ENCODE data around the gene DUOX2.
A peak's percentile ranks its signal among the peaks of the same experiment; 100 is the strongest.
"Not testable (repeated sequence)": the region's sequence is repeated elsewhere in the genome, so short reads cannot be mapped to it uniquely, and the experiment has no call there.

DUOX2 gene

DNA sequence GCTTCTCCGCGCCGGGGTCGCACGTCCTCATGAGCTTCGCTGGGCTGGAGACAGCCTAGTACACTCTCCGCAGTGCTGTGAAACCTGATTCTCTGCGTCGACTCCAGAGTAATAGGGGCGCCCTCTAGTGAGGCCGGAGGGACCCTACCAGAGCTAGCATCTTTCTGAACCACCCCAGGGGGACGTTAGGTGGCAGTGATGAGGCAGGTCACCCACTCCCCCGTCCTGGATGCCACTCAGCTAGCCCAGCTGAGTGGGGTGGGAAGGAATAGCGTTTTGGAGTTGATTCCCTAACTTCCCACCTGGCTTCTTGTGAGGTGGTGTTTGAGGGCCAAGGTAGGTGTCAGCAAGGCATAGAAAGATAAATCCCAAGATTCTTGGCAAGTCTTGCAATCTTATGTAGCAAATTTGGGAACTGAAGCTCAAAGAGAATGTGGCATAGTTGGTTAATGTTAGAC, 4.2 kb upstream of the DUOX2 start:
- DNase-seq: peak; percentile 82

DNA sequence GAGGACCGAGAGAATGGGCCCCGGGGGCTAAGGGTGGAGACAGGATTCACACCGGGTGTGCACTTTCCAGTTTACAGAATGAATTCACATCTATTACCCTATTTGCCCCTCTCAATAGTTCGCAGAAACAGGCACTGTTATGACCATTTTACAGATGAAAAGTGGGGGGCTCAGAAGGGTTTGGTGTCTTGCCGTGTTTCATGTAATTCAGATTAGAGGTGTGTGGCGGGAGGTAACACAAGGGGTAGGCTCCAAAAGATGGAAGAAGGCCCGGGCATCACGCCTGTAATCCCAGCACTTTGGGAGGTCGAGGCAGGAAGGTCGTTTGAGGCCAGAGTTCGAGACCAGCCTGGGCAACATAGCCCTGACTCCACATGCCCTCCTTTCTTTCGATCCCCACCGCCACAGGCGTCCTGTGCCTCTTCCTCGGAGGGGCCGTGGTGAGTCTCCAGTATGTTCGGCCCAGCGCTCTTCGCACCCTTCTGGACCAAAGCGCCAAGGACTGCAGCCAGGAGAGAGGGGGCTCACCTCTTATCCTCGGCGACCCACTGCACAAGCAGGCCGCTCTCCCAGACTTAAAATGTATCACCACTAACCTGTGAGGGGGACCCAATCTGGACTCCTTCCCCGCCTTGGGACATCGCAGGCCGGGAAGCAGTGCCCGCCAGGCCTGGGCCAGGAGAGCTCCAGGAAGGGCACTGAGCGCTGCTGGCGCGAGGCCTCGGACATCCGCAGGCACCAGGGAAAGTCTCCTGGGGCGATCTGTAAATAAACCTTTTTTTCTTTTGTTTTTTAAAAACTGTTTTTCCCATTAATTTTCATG, 3.5 kb upstream of the DUOX2 start:
- DNase-seq: no peak

DNA sequence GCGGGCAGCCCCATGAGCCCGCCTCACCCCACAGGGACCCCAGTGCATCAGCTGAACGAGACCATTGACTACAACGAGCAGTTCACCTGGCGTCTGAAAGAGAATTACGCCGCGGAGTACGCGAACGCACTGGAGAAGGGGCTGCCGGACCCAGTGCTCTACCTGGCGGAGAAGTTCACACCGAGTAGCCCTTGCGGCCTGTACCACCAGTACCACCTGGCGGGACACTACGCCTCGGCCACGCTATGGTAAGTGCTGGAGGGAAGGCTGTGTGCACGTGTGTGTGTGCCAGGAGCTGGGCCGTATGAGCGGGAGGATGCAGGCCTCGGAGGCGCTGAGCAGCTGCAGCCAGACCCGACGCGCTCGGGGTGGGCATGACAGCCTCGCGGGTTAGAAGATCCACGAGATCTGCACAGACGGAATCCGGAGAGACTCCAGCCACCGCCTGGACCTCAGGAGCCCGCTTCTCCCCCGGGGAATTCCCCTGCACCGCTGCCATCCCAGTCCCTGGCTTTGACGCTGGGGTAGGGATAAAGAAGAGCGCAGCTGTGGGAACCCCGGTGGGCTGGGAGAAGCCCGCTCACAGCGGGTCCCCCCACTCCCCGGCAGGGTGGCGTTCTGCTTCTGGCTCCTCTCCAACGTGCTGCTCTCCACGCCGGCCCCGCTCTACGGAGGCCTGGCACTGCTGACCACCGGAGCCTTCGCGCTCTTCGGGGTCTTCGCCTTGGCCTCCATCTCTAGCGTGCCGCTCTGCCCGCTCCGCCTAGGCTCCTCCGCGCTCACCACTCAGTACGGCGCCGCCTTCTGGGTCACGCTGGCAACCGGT, 2.7 kb upstream of the DUOX2 start:
- DNase-seq: no peak

DNA sequence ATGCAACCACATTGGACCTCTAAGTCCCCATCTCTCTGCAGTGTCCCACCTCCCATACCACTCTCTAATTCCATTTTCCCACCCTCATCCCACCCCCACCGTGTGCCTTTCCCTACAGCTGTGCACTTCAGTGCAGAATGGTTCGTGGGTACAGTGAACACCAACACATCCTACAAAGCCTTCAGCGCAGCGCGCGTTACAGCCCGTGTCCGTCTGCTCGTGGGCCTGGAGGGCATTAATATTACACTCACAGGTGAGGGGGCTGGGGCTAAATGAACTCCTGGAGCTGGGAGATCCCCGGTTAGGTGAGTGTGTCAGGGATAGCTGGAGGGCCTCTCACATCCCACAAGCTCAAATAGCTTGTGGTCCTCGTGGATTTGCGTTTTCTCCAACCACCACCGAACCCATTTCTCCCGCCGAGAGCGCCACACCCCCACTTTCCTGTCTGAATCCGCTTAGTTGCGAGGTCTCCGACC, 2.1 kb upstream of the DUOX2 start:
- no peak for DNase-seq

DNA sequence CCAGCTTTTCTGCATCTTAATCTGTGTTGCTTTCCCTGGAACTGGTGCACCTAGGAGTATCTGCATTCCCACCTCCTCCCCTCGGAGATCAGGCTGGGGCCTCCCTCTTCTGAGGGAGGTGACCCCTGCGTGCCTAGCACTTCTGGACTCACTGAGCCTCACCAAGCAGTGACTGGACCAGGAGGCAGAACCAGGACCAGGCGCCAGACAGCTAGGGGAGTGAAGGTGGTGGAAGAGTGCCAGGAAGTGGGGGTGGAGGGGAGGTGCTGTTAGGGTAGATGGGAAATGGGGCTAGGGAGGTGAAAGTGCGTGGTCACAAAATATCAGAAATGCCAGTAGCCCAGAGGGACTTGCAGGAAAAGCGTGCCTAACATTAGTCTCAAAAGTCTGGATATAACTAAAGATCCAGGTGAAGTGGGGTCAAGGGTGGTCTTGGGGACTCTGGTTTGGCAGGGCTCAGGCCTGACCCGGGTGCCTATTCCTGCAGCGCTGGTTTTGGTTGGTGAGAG, 1.4 kb upstream of the DUOX2 start:
- DNase-seq: no peak

DNA sequence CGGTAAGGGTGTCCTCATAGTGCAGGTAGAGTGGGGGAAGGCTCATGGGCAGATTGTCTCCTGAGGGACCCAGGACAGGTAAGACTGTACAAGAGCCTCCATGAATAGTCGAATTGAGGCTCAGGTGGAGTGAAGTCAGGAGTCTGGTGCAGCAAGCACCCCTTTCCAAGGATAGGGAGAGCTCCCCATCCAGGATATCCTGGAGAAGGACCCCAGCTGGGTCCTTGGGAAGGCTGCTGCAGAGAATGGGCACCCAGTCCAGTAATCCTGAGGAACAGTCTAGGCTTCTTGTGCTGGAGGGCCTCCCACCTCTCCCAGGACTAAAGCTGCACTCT, 746 bp upstream of the DUOX2 start:
- no peak for DNase-seq

DNA sequence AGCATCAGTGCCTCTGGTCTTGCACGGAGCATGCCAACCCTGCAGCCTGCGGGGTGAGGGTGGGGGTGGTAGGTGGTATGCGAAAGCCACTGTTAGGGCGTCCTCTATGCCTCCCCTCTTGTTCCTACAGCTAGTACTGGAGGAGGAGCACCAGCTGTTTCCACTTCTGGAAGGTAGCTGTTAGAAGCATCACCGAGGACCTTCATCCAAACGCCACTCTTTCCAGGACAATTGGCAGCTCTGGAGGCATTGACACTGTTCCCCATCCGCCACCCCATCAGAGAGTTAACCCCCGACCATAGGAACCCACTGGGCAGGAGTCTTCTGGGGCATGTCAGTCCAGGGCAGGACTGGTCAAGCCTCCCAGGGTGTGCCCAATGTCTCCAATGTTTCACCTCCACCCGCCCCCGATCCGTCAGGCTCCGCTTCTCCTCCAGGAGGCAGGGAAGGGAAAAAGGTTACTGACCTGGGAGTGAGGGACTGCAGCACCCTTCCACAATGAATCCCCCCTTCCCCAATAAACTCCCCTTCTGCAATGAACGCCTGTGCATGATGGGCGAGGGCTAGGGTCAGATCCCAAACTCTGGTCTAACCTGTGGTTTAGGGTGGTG, 487 bp downstream of the DUOX2 start:
- no peak for DNase-seq

DNA sequence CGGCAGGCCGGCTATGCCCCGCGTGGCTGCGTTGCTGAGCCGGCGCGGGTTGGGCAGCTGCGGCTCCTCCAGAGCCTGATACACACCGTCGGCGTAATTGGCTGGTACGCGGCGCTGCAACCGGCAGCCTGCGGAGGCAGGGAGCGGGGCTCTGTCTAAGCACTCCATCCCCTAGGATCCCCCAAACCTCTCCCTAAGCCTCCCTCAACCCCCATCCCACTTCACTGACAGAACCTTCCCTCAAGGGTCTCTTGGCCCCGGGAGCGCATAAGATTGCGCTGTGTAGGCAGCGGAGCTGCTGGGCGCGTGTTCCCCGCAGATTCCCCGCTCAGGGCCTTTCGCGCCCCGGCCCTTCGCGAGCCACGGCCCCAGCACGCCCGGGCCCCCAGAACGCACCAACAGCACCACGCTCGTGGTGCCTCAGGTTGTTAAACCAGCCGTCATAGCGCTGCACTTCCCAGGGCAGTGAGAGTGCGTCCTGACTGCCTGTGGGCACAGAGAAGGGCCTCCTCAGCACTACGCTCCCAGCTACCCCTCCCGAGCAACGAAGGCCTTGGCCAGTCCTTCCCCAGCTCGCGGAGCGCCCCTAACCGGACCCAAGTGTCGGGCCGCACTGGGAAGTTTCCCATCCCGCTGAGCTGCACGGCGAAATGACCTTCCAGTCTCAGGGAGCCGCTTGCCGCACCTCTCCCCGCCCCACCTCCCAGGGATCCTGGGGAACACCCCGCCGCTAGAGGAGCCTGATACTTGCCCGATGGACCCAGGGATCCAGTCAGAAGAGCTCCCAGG, 1.2 kb downstream of the DUOX2 start:
- DNase-seq: no peak

DNA sequence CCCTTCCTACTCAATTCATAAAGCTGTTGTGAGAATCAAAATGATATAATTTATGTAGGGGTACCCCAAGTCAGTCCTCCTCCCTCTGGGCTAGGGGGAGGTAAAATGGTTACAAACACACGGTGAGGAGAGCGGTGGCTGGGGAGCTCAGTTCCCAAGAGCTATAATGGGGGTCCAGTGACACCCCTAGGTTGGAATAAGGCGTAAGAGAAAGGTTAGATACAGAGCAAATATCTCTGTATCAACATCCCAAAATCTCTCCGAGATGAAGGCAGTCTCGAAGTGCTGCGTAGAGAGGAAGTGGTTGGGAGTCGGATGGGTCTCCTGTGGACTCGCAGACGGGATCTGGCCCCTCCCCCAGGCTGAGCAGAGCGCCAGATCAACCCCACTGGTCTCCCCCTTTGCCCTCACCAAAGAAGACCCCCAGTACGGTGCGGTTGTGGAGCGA, 1.8 kb downstream of the DUOX2 start:
- no peak for DNase-seq

DNA sequence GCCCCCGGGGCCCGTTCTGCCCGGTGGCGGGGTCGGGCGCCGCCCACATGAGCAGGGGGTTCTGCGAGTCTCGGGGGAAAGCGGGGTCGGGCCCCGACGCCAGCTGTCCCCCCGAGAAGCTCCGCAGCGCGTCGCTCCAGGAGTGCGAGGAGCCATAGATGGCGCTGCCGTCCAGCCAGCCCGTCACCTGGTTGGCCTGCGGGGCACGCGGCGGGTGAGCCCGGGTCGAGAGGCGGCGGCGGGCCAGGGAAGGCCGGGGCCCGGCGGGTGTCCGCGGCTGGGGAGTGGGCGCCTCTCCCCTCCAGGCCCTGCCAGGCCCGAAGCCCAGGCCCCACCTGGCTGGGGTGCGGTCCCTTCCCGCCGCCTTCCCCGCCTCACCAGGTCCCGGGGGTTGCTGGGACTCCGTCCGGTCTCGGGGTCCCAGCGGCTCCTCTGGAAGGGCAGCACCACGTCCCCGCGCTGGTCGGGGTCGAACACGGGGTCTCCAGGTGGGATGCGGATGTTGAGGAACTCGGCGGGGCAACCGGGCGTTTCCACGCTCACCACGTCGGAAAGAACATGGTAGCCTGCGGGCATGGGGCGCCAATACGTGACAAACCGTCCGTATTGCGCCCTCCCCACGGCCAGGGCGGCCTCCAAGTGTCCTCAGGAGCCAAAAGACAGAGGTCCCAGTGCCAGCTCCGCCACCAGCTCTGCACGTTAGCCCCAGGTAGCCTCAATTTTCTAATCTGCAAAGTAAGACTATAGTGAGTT, 2.4 kb downstream of the DUOX2 start:
- no peak for DNase-seq

DNA sequence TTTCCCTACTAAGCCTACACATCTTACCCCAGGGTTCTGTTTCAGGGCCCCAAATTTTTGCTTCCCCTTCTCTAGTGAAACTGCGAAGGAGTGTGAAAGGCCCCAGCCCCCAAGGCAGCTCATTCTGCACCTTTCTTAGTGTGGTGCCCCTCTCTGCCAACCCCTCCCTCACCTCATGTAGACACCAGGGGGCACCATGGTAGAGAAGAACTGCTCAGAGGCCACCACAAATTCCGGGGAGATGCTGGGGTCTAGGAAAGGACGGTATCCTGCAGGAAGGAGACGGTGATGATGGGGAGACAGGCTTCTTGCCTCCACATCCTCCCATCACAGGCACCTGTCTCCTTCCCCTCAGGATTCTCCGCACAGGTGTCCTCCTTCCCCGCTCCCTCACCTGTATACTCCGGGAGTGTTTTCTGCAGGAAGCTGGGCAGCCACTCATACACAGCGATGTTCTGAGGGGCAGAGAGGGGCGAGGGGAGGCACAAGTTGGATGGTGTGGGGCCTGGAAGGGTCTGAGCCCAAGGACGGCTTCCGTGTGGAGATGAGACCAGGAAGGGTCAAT, 3.6 kb downstream of the DUOX2 start:
- no peak for DNase-seq

DNA sequence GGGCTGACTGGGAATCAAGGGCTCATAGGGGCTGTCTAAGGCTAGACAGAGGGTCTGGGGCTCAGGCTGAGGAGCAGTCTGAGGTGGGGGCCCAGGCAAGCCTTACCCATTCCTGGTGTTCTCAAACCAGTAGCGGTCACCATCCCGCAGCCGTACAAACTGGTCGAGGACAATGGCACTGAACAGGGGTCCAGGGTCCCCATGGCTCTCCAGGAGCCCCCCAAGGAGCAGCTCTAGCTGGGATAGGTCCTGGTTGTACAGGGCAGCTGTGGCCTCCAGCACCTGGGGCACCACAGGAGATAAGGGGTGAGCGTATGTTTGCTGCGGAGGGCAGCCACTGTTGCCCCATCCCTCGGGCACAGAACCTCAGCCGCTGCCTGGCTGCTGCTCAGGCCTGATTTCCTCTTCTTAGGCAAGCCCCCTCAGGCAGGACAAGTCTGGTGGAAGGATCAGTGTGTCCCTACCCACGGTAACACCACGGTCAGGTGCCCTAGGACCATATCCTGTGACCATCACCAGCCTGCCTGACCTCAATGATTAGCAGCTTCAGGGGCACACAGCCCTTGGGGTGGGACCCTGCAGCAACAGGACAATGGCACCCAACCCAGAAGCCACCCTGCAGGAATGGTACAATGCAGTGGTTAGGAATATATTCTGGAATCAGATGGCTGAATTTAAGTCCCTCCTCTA, 5.9 kb downstream of the DUOX2 start:
- DNase-seq: no peak

DNA sequence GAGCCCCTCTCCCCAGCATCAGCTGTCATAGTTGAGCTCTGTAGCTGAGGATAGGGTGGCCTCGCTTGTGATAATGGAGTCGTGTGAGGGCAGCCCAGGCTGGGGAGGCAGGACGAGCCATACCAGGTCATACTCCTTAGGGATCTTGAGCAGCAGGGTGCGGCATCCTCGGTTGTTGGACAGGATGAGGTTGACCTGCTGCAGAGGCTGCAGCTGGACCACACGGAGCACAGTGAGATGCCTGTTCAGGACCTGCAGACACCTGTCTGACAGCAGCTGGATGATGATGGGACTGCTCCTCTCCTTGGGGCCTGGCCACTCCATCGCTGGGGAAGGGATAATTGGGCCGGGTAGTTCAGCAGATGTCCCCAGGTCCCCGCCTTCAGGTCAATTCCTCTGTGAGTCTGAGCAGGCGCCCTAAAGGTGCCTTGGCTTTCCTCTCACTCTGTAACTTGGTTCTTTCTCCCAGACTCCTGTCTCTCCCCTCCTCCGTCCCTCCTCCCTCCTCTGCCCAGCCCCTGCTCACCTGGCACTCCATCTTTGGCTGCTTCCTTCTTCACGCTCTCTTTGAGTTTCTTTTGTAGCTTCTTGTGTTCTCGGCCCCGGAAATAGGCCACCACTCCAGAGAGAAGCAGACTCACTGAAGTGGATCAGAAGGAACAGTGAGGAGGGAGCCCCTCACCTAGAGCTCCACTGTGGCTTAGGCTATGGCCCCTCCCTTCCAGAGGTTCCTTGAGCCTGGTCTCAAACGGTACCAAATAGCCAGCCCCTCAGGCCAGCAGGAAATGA, 7.8 kb downstream of the DUOX2 start:
- no peak for DNase-seq

DNA sequence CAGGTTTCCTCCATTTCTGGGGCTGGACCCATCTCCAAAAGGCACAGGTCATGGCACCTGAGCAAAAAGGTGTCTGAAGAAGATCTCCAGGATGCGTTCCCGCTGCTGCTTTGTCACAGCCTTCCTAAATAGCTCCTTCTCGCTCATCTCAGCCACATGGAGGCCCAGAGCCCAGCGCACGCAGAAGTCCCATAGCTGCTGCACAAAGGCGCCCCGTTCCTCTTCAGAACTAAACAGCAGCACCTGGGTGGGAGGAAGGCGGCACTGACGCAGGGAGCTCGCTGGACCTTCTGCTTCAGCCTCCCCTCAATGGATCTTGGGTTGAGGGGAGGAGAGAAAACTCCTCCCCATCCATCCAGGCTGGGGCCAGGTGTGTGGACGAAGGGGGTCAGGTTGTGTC, 8.4 kb downstream of the DUOX2 start:
- no peak for DNase-seq

DNA sequence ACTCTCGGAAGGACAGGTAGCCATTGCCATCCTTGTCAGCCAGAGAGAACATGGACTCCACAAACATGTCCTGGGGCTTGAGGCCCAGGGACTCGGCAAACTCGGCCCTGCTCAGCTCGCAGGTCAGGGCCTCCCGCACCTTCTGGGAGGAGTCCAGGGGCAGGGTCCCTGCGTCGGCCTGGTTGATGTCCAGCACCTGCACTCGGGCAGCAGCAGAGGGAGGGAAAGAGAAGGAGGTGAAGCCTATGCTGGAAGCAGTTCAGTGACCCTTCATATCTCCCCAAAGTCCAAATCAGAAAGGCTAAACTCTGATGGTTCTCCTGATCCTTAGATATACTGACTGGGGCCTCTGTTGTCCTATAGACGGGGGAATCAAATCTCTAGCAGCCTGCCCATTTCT, 9.8 kb downstream of the DUOX2 start:
- not testable (repeated sequence) for DNase-seq

DNA sequence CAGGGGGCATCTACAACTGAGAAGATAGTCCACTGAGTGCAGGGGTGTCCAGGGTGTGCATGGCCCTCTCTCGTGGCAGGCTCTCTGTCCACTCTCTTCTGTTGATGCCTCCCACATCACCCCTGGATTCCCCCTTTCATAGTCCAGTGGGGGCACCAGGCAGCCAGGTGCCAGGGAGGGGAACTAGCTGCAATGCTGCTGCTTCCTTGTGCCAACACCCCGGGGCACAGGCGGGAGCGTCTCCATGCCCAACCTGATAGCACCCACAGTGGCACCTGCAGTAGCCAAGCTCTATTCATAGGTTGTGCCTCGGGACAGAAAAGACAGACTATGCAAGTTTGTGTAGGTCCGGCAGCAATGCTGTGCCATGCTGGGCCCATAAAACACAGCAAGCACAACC, 11.7 kb downstream of the DUOX2 start:
- no peak for DNase-seq

DNA sequence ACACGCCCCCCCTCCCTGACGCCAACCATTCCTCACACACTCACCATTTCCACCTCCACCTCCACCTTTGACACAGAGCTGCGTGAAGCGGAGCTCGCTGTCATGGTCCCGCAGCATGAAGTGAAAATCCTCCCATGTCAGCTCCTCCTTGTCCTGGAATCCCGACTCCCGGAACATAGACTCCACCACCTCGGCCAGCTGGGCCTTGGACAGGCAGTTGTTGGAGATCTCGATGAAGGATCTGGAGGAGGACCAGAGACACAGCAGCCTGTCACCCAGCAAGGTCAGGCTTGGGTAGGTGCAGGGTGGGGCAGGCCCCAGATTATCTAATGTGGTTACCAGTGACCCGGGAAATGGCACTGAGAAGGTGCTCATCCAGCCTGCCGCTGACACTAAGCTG, 12.2 kb downstream of the DUOX2 start:
- DNase-seq: no peak

DNA sequence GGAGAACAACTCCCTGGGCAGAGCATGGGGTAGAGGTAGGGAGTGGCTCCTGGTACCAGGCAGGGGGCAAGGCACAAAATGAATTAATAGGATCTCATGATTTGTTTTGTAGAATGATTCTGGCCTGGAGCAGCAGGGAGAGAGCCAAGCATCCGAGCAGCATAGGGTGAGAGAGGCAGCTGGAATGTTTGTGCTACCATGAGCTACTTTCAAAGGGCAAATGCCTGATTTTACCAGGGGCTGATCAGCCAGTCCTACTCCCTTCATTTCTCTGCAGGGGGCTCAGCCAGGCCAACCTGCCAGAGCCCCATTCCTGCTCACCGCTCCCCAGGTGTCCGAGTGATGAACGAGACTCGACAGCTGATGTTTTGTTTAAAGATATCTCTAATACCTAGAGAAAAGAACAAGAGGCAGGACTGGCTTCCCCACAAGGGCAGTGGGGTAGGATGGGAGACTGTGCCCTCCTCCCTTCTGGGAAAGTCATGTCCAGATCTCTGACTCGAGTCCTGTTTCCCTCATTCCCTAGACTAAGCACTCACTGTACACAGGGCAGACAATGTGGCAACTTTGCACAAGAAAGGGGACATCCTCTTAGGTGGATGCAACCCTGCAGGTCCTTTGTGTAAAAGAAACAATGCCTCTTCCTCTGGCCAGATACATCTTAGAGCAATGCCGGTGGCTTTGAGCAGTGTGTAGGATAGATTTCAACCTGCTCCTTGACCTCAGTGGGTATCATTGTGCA, 12.9 kb downstream of the DUOX2 start:
- DNase-seq: no peak

DNA sequence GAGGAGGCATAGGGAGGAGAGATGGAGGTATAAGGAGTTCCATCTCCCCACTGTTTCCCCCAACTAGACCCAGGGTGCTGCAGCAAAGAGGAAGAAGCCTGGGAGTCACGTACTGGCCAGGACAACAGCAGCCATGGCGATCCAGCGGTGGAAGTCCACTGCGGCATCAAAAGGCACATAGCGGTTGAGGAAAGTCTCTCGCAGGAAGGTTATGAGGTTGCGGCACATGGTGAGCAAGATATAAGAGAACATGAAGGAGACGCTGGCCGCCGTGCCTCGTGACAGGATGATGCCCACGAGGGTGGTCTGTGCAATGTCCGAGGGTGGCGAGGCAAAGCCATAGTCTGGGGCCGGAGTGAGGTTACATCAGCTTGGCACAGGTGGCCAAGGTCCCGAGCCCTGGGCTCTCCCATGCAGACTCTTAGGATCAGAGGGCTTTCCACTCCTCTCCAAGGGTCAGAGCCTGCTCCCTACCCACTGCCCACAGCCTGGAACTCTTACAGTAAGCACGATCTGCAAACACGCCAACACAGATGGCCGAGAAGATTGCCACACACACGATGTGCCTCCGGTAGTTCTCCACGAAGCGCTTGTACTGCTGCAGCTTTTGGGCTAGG, 14.3 kb downstream of the DUOX2 start:
- no peak for DNase-seq

Measured in activated CD4-positive, alpha-beta T cell treated with anti-CD3 and anti-CD28 coated beads, Interleukin-2, amount 50 U/mL, for 1 hour (primary cell).